ENCODE data around the gene CD70.
"Not testable (repeated sequence)": the region's sequence is repeated elsewhere in the genome, so short reads cannot be mapped to it uniquely, and the experiment has no call there.

CD70 gene

GRCh38 chr19:6568816-6569215, 22.1 kb downstream of the CD70 start:
- TF ChIP-seq CTCF (IDR thresholded peaks at IDR 0.05; ENCODE audit: low read depth, low read length), result no peak
- DNase-seq (ENCODE audit: extremely low read depth, low read depth), result no peak

- no peak for TF ChIP-seq CTCF (IDR thresholded peaks at IDR 0.05; ENCODE audit: low read depth, low read length)
- no peak for DNase-seq (ENCODE audit: extremely low read depth, low read depth)
Measured at GRCh38 chr19:6568010-6568526, 22.9 kb downstream of the CD70 start.

- DNase-seq (ENCODE audit: extremely low read depth, low read depth), result not testable (repeated sequence)
Measured at GRCh38 chr19:6566727-6567126, 24.2 kb downstream of the CD70 start.

- DNase-seq (ENCODE audit: extremely low read depth, low read depth), result no peak
- TF ChIP-seq CTCF (IDR thresholded peaks at IDR 0.05; ENCODE audit: low read depth, low read length), result no peak
Measured at GRCh38 chr19:6564393-6564792, 26.6 kb downstream of the CD70 start.

GRCh38 chr19:6562437-6562836, 28.5 kb downstream of the CD70 start:
- not testable (repeated sequence) for DNase-seq (ENCODE audit: extremely low read depth, low read depth)

GRCh38 chr19:6556480-6557195, 34.3 kb downstream of the CD70 start:
- no peak for DNase-seq (ENCODE audit: extremely low read depth, low read depth)
- no peak for TF ChIP-seq CTCF (IDR thresholded peaks at IDR 0.05; ENCODE audit: low read depth, low read length)

GRCh38 chr19:6556043-6556449, 34.9 kb downstream of the CD70 start:
- DNase-seq (ENCODE audit: extremely low read depth, low read depth), result no peak
- TF ChIP-seq CTCF (IDR thresholded peaks at IDR 0.05; ENCODE audit: low read depth, low read length), result no peak

GRCh38 chr19:6551607-6552450, 39.1 kb downstream of the CD70 start:
- DNase-seq (ENCODE audit: extremely low read depth, low read depth), result no peak
- no peak for TF ChIP-seq CTCF (IDR thresholded peaks at IDR 0.05; ENCODE audit: low read depth, low read length)

All from AG09319 (cell line).